GM18502 (cell line): ENCODE data around the gene OLR1.

Source experiments
- ATAC-seq: cut with Tn5 transposase; IDR thresholded peaks from one replicate; pipeline ENCODE4 v1.9.1; 2021; ENCODE audit warnings: mild to moderate bottlenecking; ENCODE audit not compliant: unreplicated experiment, poor library complexity

Gene OLR1

GRCh38 chr12:10111451-10111850, 60.5 kb downstream of the OLR1 start:
- no peak for ATAC-seq

GRCh38 chr12:10110256-10110844, 61.6 kb downstream of the OLR1 start:
- ATAC-seq = no peak
